HCEC 1CT (cell line): ENCODE data around the gene LGR4.

Experiments used
- DNase-seq: peaks from one replicate; pipeline ENCODE4 v3.0.0-alpha.2; 2017

Gene LGR4

DNA sequence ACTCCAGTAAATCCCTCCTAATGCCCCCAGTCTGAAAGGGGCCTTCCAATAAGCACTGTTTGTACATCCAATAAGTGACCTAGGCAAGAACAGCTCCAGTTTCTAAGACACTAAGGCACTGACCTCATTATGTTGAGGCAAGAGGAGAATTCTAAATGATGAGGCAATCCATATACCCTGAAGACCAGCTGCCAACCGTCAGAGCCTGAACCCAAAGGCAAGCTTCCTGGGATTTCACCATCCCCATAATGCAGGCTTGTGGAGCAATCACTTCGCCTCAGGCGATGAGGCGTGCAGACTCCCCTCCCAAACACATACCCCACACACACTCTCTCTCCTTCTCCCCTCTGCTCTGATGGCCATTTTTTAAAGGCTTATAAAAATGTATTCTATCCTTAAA, 49.5 kb downstream of the LGR4 start:
- DNase-seq = peak; percentile 94

DNA sequence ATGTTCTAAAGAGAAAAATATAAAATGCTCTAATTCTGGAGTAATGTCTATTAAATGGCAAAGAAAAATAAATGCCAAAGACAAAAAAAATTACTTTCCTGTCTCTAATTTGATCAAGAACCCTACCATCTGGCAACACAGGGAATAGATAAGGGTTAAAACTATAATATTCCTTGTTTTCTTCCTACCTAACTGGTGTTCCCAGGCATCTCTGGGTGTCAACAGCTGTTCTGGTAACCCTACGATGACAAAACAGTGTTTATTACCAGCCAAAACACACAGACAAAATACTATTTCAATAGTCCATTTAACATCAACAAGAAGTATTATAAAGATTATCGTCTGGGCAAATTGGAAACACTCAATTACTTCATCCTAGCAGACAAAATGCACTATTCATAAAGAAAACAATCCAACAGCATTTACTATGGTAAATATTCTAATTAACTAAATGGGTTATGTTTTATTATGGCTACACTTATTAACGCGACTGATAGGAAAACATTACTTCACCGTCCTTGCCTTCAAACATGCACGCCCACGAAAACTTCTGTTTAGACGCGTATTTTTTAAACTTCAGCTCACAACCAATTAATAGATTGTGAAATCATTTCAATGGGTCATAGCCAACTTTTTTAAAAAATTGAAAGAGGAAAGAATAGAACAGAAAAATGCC, 50.6 kb downstream of the LGR4 start:
- DNase-seq = no peak

GRCh38 chr11:27420722-27421572, 51.6 kb downstream of the LGR4 start:
- DNase-seq = peak; percentile 13

- DNase-seq = no peak
Measured at GRCh38 chr11:27420217-27420616, 52.4 kb downstream of the LGR4 start.

DNA sequence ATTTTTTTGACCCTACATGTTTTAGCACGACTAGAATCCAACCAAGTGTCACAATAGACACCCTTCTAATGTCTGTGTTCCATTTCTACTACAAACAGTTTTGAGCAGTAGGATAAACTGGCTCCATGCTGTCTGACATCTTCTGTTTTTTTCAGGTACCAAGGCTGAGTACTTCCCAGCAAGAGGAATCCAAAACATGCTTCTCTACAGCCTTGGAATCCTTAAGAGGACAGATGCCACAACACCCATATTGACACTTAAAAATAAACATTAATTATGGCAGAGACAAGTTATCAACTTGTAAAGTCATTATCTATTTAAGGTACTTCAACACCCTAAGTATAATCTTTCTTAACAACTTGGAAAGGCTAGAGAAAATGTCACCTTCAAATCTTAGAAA, 54.2 kb downstream of the LGR4 start:
- DNase-seq = no peak

GRCh38 chr11:27416568-27417176, 55.9 kb downstream of the LGR4 start:
- no peak for DNase-seq

- DNase-seq = no peak
Measured at GRCh38 chr11:27414644-27415043, 57.9 kb downstream of the LGR4 start.

- DNase-seq = no peak
Measured at GRCh38 chr11:27413218-27413617, 59.4 kb downstream of the LGR4 start.

DNA sequence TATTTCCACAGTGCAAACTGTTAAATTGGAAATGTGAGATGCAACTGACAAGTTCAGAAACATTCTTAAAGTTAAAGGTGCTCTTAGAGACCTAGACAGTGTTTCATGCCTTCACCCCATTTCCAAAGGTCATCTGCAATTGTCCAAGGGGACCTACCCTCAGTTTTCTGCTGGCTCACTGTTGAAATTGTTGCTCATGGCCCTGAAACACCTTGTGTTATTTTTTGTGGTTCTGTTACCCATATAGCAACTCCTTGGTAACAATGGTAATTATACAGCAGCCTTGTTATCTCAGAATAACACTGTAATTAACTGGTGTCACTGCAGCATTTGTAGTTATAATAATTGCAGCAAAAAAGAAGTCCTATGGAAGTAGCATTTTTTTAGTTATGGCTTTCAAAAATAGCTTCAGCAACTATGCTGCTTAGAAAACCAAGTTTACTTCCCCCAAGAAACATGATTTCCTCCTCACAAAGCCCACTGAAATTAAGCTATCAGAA, 60.3 kb downstream of the LGR4 start:
- DNase-seq = no peak

- DNase-seq = no peak
Measured at GRCh38 chr11:27411328-27411727, 61.3 kb downstream of the LGR4 start.

- no peak for DNase-seq
Measured at GRCh38 chr11:27410272-27410671, 62.3 kb downstream of the LGR4 start.

DNA sequence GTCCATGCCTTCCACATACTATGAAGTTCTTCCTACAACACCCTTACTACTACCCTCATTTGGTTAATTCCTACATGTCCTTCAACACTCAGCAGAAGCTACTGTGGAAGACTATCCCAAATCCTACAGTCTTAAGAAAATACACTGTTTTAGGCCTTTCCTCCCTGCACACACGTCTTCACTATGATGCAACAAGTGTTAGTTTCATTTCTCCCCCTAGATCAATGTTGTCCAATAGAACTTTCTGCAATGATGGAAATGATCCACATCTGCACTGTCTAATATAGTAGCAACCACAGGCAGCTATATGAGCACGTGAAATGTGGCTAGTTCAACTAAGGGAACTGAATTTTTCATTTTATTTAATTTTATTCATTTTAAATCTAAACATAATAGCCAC, 62.8 kb downstream of the LGR4 start:
- no peak for DNase-seq

DNA sequence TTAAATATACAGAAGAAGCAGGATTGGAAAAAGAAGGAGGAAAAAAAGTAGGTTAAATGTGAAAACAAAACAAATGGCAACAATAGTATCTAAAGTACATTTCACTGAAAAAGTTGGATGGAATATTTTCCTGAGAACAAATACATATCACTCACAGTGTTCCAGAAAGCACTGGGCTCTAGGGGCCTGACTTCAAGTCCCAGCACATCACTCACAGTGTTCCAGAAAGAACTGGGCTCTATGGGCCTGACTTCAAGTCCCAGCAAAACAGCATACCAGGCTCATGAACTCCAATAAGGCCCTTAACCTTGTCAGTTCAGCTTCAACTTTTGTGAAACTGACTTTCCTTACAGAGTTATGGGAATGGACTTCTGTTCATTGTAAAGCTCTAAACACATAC, 63.5 kb downstream of the LGR4 start:
- no peak for DNase-seq

- DNase-seq = no peak
Measured at GRCh38 chr11:27408246-27408800, 64.3 kb downstream of the LGR4 start.

DNA sequence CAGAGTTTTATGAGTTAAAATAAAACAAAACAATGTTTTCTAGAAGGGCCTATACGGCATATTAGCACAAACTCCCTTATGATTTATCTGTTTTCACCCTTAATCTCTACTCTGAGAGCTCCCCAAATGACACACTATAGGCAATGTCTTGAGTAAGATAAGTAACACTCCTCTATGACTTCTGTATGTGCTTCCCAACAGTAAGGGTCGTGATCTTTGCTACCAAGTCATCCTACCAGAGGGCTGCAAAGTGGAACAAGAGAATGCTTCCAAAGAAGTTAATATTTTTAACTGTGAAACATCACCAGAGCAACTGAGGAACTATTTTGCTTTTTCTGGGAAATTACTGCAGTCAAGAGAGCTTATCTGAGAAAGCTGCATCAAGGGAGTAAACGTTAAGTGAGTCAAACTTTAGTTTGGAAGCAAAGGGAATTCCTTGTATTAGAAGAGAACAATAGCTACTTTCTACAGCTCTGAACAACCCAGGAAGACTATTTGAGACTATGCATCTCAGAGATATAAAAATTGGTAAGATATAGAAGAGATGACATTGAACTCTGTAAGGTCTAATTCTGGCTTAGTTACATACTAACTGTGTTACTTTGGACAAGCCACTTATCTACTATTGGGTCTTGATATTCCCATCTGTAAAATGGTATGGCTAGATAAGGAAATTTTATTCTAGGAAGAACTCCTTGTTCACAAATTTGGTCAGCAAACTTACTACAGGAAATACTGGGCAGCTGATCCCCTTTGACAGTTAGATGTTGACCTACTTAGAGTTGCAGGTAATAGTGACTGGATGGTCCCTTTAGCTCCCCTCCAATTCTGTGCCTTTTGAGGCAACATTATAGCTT, 65.9 kb downstream of the LGR4 start:
- no peak for DNase-seq

DNA sequence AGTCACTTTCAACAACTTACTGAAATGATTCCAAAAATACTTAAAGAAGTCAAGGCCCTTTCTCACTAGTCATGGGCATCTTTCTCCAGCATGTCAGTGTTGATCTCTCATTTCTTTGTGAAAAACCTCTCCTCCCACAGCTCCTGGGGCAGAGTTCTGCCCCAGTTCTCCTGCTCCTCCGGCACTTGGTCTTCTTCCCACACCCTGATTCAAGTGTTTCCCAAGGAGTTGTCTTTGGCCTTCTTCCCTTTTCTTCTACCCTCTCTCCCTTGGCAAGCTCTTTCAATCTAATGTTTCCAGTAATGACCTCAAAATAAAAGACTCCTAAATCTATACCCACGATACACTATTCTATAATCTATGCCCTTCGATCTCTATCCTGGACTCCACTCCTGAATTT, 67.5 kb downstream of the LGR4 start:
- no peak for DNase-seq

DNA sequence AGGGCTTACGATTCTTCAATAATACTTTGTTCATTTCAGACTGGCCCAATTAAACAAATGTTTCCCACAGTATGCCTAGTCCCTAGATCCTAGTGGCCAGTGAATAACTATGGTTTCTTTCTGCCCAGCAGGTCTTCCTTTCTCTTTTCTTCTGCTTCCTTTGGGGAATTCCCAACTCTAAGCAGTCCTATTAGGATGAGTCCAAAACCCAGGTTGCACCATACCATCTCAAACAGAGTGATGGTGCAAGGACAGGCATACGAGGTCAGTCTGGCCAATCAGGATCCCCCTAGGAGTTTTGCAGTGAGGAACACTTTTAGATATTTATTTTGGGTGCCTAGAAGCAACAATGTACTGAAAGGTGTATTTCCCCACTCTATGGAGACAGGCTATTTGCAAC, 68.2 kb downstream of the LGR4 start:
- DNase-seq = no peak

GRCh38 chr11:27403195-27403594, 69.4 kb downstream of the LGR4 start:
- DNase-seq = no peak

DNA sequence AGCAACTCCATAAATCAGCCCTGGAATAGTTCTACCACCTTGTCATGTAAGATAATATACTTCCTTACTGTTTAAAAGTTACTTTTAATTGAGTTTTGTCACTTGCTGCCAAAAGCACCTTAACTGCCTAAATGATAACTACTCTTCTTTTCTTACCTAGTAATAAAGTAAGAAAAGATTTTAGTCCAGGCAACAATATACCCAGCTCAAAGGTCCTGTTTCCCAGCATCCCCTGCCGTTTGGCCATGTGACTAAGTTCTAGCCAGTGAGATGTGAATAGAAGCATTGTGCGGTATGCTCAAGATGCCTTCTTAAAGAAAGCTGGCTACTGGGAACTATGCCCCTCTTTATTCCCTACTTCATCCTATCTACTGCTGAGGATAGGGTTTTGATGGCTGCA, 70.1 kb downstream of the LGR4 start:
- DNase-seq = no peak

DNA sequence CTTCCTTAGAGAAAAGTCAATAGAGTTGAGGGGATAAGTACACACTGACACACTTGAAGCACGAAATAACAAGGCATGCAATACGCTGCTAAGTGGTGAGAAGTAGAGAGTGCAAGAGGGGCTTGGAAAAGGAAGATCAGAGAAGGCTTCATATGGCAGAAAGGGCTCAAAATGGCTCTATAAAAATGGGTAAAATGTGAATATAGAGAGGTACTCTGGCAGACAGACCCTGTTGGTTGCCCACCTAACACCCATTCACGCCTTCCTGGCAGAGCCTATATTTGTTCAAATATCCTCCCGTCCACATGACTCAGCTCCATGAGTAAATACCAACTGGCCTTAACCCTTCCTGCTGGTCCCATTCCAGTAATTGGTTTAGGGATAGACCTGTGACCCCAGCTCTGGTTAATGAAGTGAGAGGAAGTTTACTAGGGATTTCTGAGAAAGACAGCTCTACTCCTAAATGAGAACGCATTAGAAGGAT, 70.7 kb downstream of the LGR4 start:
- DNase-seq = peak; percentile 26

DNA sequence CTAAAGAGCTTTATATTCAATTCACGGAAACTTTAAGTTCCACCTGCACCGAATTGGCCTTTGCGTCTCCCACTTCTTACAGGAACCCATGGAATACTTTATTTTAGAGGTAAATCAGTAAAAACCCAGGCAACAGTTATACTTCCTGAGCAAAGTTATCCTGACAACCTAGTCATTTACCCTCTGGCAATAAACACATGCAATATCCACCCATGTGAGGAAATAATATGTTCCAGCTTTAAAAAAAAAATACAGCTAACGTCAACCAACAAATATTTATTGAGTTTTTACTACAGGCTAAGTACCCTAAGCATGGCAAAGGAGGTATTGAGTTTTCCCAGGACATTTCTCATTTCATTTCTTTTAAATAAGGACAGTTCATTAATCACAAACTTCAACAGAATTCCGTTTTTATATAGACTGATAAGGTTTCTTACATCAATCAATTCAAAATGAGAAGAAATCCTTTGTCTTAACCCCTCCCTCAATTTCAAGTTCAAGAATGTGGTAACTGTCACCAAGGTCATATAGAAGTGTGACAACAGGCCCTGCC, 71.2 kb downstream of the LGR4 start:
- DNase-seq = no peak

GRCh38 chr11:27398400-27398770, 74.2 kb downstream of the LGR4 start:
- DNase-seq = no peak
